HG03575 (cell line): ENCODE measurements around the gene LONRF2.
"Not testable (repeated sequence)": the region's sequence is repeated elsewhere in the genome, so short reads cannot be mapped to it uniquely, and the experiment has no call there.

Experiments used
- ATAC-seq: cut with Tn5 transposase; IDR thresholded peaks from one replicate; pipeline ENCODE4 v1.9.1; 2021; ENCODE audit not compliant: unreplicated experiment, insufficient number of reproducible peaks, low FRiP score; ENCODE audit errors: extremely low read depth

The LONRF2 gene

DNA sequence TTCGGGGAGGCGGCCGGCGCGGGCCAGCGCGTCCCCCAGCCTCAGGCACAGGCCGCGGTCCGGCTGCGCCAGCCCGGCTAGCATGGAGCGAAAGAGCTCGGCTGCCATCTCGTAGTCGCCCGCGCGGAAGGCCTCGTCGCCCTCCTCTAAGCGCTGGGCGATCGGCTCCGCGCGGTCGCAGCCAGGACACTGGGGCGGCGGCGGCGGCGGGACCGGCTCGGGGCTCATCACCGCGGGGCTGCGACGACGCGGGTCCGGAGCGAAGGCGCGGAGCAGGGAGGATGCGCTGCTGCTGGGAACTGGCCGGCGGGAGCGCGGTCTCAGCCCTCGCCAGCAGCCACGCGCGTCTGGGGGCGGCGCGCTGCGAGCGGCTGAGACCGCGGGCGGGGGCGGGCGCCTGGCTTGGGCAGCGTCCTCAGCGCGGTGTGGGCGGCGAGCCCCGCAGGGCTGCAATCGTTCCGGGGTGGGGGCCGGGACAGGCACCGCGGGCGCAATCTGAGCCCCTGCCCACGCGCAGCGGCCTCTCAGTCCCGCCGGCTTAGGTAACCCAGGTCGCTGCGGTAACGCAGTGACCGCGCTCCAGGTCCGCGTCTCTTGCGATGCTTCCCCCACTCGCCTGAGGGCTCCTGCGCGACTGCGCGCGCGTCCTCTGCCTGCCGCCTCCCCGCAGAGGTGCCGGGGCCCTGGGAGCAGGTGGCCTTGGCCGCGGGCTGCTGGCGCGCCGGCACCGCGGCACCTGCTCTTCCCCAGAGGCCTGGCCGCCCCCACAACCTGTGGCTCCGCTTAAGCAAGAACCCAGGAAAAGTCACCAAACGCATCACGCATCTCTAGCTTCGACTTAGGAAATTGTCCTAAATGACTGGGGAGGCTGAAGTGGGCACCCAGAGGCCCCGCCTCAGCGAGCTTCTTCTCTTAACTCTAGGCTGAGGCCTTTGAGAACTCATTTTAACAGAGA lies at the start of gene LONRF2:
LONRF2 (minus strand) TSS at position 636 of the 955 bp plus-strand sequence; CDS start at position 228, 408 bp downstream.
- no peak for ATAC-seq

DNA sequence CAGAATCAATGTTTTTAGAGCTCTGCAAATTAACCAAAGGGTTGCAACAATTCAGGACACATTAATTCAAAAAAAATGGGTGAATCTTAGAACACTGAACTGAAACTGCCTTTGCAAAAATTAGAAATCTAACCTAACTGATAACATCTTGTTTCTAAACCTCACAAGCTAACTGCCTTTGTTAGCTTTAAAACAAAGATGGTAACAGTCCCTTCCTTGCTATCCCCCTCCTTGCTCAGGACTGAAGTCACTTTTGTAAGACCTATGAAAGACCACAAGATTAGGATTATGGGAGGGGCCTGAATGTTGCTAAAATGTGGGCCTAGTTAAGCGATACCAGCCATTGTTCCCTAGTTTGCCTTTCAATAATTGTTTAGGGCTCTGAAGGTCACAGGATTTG lies 44.9 kb upstream of the LONRF2 start:
- ATAC-seq = no peak

GRCh38 chr2:100365434-100365833 lies 43.1 kb upstream of the LONRF2 start:
- no peak for ATAC-seq

DNA sequence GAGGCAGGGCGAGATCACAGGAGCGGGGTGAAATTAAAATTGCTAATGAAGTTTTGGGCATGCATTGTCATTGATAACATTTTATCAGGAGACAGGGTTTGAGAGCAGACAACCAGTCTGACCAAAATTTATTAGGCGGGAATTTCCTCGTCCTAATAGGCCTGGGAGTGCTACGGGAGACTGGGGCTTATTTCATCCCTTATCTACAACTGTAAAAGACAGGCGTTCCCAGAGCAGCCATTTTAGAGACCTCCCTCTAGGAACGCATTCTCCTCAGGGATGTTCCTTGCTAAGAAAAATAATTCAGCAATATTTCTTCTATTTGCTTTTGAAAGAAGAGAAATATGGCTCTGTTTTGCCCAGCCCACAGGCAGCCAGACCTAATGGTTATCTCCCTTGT lies 40.0 kb upstream of the LONRF2 start:
- ATAC-seq = not testable (repeated sequence)

- no peak for ATAC-seq
These were observed 37.3 kb upstream of the LONRF2 start for GRCh38 chr2:100359576-100359975.

GRCh38 chr2:100358554-100358953 lies 36.3 kb upstream of the LONRF2 start:
- no peak for ATAC-seq

GRCh38 chr2:100352521-100352920 lies 30.2 kb upstream of the LONRF2 start:
- no peak for ATAC-seq

DNA sequence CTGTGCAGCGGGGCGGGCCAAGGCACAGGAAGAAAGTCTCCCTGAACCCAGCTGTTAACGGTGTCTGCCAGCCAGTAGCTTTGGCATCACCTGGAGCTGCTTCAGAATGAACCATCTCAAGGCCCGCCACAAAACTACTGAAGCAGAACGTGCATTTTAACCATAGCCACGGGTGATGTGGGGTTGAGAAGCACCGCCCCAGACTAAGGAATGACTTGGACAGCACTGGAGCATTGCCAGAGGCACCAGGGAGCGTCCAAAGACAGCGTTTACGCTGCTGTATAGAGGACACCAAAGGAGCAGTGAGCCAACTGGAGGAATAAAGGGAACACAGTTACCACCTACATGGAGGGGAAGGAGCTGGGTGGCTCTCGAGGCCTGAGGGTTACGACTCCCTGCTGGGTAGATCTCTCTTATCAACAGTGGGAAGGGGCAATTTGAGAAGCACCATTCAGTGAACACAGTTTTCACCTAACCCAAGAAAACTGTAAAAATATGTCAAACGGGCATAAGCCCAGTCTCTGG lies 28.4 kb upstream of the LONRF2 start:
- no peak for ATAC-seq

DNA sequence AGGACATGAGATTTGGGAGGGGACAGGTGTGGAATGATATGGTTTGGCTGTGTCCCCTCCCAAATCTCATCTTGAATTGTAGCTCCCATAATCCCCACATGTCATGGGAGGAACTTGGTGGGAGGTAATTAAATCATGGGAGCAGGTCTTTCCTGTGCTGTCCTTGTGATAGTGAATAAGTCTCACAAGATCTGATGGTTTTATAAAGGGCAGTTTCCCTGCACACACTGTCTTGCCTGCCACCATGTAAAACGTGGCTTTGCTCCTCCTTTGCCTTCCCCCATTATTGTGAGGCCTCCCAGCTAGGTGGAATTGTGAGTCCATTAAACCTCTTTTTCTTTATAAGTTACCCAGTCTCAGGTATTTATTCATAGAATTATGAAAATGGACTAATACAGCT lies 22.8 kb upstream of the LONRF2 start:
- ATAC-seq = not testable (repeated sequence)

DNA sequence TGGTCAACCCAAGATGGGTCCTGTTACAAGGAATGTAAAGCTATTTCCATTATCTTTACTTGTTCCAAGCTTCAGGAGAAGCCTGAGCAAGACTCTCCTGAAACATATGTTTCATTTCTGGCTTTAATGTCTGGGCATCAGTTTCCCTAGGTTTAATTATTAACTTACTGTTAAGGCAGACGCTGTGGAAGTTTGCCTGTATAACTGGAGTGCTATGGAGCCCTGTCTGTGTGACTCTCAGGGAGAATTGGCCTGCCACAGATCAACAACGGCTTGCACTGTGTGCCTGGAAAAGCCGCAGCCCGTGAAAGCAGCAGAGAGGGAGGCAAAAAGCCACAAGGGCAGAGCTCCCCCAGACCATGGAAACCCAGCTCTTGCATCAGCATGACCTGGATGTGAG lies 22.1 kb upstream of the LONRF2 start:
- no peak for ATAC-seq

- ATAC-seq = not testable (repeated sequence)
These were observed 20.2 kb upstream of the LONRF2 start for GRCh38 chr2:100342466-100342865.

DNA sequence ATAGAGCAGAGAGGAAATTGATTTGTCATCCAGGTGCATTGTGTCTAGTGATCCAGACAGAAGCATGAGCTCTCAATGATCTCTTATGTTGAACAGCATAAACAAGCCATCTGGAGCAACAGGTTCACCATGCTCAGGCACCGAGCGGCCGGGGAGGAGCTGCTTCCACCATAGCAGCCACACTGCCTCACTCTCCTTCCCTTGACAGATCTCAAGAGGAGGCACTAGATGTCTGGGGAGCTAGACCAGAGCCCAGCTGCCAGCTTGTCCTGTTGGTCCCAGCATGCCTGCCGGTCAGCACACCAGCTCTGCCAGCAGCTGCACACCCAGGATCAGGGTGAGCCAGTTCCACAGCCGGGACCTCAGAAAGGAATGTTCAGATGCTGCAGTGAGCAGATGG lies 17.5 kb upstream of the LONRF2 start:
- ATAC-seq = no peak

GRCh38 chr2:100334929-100335328 lies 12.6 kb upstream of the LONRF2 start:
- ATAC-seq = no peak

- ATAC-seq = no peak
These were observed 5.4 kb upstream of the LONRF2 start for GRCh38 chr2:100327742-100328141.

- no peak for ATAC-seq
These were observed 979 bp downstream of the LONRF2 start for GRCh38 chr2:100321179-100321865.

DNA sequence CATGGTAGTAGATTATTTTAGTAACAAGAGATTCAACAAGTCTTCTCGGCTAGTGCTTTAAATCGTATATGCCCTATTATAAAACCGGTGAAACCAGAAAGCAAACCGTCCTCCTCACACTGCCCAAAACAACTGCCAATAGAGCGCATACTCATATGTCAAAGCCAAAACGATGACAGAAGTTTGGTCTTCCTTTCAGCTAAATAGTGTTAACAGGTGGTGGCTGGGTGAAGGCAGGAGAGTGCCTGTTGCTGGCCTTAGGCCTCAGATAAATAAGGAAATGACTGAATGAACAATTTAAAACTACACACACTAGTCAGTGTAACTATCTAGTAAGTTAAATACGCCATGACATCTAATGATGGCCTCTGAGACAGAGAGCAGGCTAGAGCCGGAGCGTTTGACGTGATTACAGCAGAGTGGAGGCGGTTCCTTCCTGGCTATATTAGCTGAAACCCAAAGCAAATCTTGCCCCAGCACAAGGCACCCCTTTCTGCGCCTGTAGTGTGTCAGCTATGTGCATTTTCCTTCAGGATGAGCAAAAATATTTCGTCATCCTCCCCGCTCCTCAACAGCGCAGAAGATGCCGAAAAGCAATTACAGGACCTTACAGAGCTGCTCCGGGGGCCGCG lies 1.6 kb downstream of the LONRF2 start:
- no peak for ATAC-seq

DNA sequence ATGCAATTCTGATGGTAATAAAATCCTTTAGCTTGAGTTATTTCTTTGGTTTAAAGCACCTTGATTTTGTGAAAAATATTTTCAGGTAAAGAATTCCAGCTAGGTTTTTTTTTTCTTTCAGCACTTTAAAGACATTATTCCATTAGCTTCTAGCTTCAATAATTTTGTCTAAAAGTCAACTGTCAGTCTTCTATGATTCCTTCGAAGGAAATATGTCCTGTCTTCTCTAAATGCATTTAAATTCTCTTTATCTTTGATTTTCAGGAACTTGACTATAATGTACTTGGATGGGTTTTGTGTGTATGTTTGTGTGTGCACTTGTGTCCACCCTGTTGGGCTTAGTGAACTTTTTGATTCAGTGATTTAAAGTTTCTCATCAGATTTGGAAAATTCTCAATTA lies 4.7 kb downstream of the LONRF2 start:
- ATAC-seq = no peak

- ATAC-seq = no peak
These were observed 12.2 kb downstream of the LONRF2 start for GRCh38 chr2:100309973-100310719.

DNA sequence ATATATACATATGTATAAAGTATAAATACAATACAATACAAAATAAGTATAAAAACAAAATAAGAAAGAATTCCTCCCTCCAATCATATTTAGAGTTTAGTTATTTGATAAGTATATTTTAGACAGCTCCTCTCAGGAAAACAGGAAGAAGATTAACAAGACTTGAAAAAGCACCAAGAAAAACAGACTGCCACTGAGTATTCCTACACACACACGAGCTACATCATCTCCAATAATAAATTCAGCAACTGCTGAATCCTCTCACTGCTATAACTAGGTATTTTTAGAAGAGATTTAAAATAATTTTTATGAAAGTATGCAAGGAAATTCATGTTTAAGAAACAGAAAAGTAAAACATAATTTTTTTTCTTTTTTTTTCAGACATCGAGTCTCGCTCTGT lies 13.0 kb downstream of the LONRF2 start:
- no peak for ATAC-seq
